Amniotic epithelial cell (primary cell): ENCODE measurements around the gene TSPAN14.
"Not testable (repeated sequence)": the region's sequence is repeated elsewhere in the genome, so short reads cannot be mapped to it uniquely, and the experiment has no call there.

Source experiments
- DNase-seq: peaks from one replicate; pipeline ENCODE4 v3.0.0-alpha.2; 2010; ENCODE audit warnings: low read depth

The TSPAN14 gene

DNA sequence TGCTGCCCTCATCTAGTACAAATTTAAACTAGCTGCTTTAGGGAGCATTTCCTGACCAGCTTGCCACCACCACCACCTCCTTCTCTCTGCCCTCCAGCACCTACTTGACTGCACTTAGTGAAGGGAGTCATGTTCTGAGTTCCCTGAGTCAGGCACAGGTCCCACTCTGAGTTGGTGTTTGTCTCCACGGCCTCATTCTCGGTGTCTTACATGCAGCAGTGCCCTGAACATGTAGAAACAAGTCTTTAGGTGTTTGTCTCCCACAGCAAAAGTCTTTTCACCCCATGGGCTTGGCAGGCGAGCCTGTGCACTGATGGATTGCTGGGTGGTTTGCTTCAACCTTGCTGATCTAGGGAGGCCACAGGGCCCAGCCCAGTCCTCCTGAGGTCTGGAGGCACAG, 16.9 kb downstream of the TSPAN14 start:
- no peak for DNase-seq

DNA sequence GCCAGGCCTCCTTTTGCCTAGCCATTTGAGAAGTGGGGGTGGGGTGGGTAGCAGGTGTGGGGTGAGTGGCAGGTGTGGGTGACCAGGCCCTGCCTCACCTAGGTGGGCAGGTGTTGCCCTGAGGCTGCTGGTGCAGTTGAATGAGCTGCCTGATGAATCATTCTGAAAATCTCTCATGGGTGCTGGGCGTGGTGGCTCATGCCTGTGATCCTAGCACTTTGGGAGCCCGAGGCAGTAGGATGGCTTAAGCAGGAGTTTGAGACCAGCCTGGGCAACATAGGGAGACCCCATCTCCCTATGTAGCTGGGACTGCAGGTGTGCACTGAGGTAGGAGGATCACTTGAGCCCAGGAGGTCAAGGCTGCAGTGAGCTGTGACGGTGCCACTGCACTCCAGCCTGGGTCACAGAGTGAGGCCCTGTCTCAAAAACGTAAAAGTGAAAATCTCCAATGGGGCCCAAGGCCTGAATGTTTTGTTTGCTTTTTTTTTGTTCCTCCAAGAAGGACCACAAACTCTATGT, 17.7 kb downstream of the TSPAN14 start:
- no peak for DNase-seq

DNA sequence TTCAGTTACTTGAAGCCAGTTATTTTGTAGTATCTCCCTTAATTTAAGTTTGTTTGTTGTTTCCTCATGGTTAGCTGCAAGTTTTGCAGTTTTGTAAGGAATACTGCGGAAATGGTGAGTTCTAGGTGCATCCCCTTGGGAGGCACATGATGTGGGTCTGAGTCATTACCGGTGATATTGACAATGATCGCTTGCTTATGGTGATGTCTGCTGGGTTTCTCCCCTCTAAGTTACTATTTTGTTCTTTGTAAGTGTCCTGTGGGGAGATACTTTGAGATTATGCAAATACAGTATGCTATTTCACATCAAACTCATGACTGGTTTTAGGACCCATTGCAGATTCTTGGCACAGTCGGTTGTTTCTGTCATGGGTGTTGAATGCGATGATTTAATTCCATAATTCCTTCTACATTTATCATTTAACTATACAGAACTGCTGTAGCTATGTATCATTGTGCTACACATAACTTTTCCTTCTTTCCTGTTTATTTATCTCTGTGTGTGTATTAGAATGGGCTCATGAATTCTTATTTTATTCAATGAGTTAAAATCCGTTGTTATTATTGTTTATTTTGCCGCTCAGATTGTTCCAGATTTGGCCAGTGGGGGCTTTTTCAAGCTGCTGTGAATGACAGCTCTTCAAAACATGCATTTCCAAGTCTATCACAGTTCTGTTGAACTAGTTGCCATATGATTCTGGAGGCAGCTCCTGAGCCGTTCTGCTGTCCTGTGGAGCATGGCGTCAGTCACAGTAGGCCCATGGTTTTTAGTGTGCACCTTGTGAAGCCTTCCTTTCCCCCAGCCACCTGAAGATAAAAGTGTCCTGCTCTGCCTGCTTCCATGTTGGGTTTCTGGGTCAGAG, 18.4 kb downstream of the TSPAN14 start:
- DNase-seq: peak; percentile 94

DNA sequence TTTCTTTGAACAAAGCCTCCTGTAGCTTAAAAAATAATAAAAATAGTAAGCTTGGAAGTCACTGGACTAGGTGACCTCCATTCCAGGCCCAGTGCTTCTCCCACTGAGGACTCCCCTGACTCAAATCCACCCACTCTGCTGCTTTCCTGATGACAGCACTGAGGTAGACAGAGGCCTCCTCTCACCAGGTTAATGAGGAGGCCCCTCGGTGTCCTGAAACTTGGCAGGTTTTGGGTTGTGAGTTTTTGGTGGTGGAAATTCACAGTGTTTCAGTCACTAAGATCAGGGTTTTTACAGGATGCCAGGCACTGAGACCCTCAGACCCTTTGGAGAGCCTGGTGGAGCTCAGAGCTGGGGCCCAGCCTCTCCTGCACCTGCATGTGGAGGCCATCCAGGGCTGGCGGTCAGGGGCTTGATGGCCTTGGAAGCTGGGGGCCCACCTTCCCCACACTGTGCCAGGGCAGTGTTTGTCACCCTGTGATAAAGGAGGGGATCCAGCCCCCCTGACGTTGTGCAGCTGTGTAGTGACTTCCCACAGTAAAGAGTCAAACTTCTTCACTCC, 19.1 kb downstream of the TSPAN14 start:
- no peak for DNase-seq

DNA sequence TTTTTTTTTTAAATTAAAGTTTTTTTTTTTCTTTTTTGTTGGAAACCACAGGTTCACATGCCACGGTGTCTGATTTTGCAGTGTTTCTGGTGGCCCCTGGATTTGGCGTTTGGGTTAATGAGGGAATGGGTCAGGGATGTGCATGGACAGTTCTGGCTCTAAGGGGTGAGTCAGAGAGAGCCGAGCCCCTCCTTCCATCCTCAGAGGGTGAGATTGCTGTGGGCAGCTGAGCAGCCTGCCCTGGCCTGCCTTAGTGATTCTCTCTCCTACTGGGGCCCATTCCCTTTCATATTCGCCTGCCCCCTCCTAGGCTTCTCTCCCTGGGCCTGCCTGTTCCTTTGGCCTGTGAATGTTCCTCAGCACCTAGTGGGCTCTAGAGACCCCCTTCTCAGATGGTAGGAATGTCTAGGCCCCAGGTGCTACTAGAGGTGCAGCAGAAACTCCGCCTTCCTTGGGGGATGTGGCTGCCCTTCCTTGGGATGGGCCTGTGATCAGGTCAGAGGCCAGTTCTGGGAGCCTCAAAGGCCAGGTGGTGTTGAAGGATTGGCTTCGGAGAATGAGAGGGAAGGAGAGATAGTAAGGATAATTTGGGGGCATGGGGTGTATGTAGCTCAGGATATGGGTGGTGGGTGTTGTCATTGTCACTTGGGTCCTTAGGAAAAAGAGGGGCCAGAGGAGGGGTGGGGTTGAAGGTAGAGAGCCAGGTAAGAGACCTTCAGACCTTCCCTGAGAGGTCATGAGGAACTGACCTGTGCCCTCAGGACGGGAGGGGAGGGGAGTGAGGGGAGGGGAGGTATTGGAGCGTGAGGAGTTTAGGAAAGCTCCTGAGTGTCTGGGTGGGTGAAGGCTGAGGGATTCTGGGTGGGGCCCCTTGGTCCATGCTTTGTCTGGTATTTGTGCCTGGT, 19.8 kb downstream of the TSPAN14 start:
- peak; percentile 45 for DNase-seq

DNA sequence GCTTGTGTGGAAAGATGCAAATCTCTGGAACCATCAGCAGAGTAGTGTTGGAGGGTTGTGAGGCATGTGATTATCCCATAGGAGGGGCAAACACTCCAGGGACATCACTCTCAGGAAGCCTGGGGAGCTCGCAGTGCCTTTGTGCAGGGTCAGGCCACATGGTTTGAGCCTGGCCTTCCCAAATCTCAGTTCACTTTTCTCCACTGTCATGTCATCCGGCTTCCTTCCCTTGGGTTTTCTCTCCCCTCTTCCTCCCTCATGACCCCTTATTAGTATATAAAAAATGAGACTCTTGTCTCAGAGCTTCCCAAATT, 20.4 kb downstream of the TSPAN14 start:
- DNase-seq: no peak

DNA sequence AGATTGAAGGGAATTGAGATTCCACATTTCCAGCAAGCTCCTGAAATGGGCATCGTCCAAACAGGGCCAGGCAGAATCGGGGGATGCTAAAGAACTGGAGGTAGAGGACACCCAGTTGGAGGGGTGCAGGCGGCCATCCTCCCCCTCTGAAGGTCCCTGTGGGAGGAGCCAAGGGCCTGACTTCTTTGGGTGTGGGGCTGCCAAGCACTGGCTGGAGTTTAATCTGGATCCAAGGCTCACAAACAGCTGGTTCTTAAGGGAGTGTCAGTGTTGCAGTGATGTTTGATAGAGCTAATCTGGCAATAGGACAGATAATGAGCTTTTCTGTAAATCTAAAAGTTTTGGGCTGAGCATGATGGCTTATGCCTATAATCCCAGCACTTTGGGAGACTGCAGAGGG, 20.8 kb downstream of the TSPAN14 start:
- no peak for DNase-seq

DNA sequence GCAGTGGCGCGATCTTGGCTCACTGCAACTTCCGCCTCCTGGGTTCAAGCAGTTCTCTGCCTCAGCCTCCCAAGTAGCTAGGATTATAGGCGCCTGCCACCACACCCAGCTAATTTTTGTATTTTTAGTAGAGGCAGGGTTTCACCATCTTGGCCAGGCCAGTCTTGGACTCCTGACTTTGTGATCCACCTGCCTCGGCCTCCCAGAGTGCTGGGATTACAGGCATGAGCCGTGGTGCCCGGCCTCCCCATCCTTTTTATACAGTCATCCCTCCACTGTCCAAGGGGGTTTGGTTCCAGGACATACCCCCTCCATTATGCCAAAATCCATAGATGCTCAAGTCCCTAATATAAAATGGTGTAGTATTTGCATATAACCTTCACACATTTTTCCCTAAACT, 21.5 kb downstream of the TSPAN14 start:
- DNase-seq: not testable (repeated sequence)

DNA sequence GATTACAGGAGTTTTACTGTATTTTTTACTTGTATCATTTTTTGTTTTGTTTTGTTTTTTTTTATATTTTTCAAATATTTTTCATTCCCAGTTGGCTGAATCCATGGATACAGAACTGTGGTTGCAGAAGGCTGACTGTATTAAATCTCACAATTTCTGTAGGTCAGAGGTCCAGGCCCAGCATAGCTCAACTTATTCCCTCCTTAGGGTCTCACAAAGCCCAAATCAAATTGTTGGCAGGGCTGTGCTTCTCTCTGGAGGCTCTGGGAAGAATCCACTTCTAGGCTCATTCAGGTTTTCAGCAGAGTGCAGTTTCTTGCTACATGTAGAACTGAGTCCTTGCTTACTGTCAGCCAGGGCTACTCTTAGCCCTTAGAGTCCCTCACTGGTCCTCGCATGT, 22.6 kb downstream of the TSPAN14 start:
- DNase-seq: no peak

DNA sequence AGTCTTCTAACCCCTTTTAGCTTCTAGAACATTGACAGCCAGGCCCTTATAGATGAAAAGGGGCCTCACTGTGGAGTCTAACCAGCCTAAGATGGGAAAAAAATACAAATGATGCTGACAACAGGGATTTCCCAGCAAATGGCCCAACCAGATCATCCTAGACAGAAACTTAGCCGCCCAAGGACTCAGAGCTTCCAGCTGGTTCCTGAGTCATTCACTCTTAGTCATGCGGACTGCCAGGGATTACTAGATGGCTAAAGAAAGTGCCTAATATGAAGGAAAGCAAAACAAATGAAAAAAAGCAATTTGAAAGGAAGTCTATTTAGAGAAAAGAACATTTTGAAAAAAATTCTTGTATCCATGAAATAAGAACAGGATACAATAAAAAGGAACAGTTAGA, 23.7 kb downstream of the TSPAN14 start:
- DNase-seq: peak; percentile 94

DNA sequence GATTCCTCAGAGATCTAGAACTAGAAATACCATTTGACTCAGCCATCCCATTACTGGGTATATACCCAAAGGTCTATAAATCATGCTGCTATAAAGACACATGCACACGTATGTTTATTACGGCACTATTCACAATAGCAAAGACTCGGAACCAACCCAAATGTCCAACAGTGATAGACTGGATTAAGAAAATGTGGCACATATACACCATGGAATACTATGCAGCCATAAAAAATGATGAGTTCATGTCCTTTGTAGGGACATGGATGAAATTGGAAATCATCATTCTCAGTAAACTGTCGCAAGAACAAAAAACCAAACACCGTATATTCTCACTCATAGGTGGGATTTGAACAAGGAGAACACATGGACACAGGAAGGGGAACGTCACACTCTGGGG, 26.3 kb downstream of the TSPAN14 start:
- DNase-seq: not testable (repeated sequence)

DNA sequence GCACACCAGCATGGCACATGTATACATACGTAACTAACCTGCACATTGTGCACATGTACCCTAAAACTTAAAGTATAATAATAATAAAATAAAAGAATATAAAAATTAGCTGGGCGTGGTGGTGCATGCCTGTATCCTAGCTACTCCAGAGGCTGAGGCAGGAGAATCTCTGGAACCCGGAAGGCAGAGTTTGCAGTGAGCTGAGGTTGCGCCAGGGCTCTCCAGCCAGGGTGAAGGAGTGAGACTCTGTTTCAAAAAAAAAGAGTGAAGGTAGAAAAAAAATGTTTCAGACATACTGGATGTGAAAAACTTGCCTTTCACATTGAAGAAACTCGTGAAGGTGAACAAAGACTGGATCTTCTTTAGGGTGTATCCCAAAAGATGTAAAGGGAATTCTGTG, 26.7 kb downstream of the TSPAN14 start:
- no peak for DNase-seq

DNA sequence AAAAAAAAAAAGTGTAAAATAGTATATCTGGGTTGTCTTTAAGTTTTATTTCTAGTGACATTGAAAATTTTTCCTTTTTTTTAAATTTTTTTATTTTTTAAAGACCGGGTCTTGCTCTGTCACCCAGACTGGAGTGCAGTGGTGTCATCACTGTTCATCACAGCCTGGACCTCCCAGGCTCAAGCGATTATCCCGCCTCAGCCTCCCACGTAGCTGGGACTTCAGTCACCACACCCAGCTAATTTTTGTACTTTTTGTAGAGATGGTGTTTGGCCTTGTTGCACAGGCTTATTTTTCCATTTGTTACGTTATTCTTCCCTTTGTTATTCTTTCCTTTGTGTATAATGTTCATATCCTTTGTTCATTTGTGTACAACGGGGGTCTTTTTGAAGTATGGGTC, 30.1 kb downstream of the TSPAN14 start:
- no peak for DNase-seq

DNA sequence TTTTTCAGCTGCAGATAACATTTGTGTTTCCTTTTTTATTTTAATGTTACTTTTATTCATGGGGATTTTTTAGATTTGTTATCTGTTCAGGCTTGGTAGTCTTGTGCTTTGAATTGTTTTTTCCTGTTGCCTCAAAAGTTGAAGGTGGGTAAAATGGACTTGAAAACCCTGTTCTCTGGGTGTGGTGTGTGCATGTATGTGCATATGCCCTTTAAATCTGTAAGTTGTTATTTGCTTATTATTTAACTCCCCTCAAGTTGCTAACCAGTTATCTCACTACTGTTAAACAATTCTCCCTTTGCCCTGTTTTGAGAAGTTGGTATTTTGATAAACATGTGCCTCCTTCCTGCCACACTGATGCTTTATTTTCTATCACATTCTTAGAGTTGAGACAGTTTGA, 30.6 kb downstream of the TSPAN14 start:
- DNase-seq: no peak

DNA sequence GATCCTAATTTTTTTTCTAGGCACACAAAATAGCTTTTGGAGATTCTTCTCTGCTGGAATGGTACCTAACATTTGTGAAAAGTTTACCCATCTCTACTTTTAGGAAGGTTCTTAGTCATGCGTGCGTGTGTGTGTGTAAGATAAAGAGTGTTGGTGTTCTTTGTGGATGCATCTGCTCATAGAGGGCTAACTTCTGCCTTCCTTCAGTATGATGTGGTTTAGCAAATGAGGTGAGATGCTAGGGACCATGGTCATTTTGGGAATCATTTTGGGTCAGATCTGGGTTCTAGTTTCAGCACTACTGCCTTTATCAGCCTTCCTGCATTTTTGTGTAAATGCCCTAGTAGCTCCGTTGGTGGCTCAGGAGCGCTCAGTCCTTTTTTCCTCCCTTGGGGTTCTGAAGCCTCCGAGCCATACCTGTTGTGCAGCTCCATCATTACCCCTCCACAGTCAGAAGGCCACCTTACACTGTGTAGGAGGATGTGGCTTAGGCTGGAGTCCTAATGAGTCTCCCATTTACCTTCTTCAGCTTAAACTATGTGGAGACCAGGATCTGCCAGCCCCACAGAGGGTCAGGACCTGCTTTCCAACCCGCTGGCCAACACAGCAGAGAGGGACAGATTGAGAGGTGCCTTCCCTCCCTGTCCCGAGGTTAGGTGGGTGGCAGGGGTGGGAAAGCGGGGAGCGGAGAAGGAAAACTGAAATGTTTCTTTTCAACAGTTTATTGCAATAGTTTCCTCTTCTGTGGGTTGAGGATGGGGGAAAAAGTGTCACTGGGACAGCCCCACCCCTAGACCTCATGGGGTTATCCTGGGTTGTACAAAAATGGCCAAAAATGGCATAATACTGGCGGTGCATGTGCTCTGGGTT, 31.2 kb downstream of the TSPAN14 start:
- DNase-seq: no peak

DNA sequence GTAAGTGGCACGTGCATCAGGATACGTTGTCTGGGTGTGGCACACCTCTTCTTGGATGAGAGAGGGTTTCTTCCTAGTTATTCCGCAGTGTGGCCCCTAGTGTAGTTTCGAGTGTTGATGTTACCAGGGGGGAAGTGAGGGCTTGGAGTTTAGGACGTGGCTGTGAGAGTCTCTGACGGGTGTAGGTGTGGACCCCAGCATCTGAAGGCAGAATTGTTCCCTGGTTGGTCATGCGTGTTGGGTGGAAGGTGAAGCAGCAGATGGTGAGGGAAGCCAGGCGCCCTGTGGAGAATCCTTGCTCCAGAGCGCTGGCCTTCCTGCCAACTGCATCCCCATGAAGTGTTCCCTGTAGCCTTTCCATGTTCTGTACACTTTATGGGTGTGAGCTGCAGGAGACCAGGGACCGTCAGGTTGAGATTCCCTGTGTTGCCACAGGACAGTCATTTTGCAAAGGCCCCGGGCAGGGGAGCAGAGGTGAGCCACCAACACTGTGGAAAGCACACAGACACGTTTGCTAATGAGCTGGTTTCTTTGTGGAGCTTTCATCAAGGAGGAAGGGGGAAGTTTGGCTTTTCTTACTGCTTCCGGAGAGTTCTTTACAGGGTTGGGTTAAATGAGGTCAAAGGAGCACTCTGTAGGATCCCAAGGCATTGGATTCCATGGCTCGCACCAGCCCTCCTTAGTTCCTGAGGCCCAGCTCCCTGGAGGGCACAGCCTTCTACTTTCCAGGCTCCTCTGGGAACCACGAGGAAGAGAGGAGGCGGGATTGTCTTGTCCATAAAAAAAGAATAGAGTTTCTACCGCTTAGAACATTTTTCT, 32.0 kb downstream of the TSPAN14 start:
- no peak for DNase-seq

DNA sequence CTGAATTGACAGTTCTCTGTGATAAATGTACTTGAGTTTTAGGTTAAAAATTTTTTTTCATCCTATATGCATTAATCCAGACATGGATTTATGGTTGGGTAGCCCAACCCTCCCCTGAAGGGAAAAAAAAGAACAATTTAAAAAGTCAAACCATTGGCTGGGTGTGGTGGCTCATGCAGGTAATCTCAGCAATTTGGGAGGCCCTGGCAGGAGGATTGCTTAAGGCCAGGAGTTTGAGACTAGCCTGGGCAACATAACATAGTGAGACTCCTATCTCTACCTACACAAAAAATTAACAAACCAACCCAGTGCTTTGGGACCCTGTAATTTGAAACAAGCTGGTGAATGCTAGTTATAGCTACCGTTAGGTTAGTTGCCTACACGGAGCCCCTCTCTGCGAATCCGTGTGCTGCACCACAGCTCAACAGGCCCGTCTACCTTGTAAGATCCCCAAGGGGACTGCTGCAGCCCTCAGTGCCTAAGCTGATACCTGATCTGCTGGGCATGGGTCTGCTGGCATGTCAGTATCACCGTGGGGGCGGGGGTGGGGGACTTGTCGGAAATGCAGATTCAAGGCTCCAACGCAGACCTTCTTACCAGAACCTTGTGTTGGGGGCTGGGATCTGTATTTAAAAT, 32.8 kb downstream of the TSPAN14 start:
- no peak for DNase-seq

DNA sequence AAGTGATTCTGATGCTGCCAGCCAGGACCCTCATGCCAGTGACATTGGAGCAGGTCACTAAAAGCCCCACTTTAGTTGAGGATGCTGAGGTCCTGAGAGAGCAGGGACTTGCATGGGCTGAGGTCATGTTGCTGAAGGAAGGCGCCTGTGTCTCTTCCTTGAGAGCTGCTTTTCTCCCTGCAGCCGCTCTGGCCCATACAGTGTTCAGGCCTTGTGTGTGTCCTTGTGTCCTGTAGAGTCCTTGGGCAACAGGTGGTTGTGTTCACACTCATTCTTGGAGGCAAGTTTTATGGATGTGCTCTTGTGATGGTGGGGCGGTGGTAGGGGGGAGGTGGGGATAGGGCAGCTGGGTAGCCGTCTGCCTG, 33.3 kb downstream of the TSPAN14 start:
- no peak for DNase-seq

DNA sequence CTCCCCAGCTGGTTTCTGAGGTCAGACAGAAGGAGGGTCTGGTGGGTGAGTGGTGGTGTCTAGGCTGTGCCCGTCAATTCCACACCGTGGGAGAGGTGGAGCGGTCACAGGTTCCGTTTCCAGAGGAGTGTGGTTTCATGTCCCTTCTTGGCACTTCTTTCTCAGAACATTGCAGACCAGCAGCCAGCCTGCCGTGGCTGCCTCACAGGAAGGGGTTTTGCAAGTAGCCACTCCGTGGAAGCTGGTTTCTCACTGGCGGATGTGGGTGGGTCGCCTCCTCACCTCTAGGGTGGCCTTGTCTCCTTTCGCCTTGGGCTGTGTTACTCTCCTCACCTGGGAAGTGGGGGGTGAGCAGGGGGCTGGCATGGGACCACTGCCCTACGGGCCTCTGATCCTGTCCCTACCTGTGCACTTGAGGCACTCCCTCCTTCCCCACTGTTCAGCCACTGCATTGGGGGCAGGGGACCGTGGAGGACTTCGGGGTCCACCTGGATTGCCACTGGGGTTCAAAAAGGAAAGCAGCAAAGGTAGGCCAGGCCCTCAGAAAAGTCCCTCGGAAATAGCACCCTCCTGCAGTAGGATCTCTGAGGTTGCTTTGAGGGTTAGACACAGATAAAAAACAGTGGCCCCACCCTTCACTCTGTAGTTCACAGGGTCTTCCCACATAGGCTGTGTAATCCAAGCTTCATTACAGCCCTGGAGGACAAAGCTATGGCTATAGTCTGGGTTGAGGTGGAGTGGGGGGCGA, 33.9 kb downstream of the TSPAN14 start:
- no peak for DNase-seq
